ENCODE measurements around the gene RNASET2. TPM values are rescaled to one million over a fixed set of nuclear protein-coding genes. Genes with fewer than 3 reads are reported as not detected.

Gene RNASET2
- polyA plus RNA-seq, 1 donor (not counting 4 experiments of a cell fraction or from before 2014, with no cell fraction given) = 21.5 TPM

GRCh38 chr6:166999145-166999883 is 43.0 kb upstream of the RNASET2 start, which contains the start of gene CEP43:
TSS of gene CEP43 (plus strand) at chr6:166999397. CDS start at chr6:166999413, 16 bp downstream.
- Histone ChIP-seq H3K4me1 (ENCODE audit: control insufficient read depth, extremely low read depth, insufficient read depth, low read length) (peaks cover 10% of the 10 kb centered on the region), H3K9me3 (ENCODE audit: control insufficient read depth, low read depth, low read length) (no peaks in the 10 kb centered on the region), H3K4me3 (ENCODE audit: control insufficient read depth in 2 of 3, extremely low read depth in 1 of 3, insufficient read depth in 2 of 3, low read depth in 1 of 3, low read length in 3 of 3) (peak within 1 kb of the TSS; percentile 83 to 96 (median 86)), H3K9me1 (ENCODE audit: control insufficient read depth, extremely low read depth, insufficient read depth, low read length) (no peaks in the 10 kb centered on the region), H3K4me2 (ENCODE audit: control insufficient read depth, extremely low read depth, insufficient read depth, low read depth, low read length) (peak within 1 kb of the TSS; percentile 86), H3K27me3 (ENCODE audit: control insufficient read depth, extremely low read depth, insufficient read depth, low read length) (no peaks in the 10 kb centered on the region), H3K36me3 (ENCODE audit: control insufficient read depth in 2 of 2, extremely low read depth in 1 of 2, insufficient read depth in 2 of 2, low read length in 2 of 2) (no peaks in the 10 kb centered on the region), H3K27ac (ENCODE audit: control insufficient read depth, insufficient read depth, low read length) (peak within 1 kb of the TSS; percentile 70), H4K20me1 (ENCODE audit: control insufficient read depth, extremely low read depth, insufficient read depth, low read length) (no peaks in the 10 kb centered on the region), H3K79me2 (ENCODE audit: control insufficient read depth, insufficient read depth, low read length) (peaks cover 50% of the 10 kb centered on the region), H2AFZ (ENCODE audit: control insufficient read depth, low read length) (peak within 1 kb of the TSS; percentile 95), H3K9ac (ENCODE audit: control insufficient read depth, extremely low read depth, insufficient read depth, low read length) (peak within 1 kb of the TSS; percentile 78)
- no peak for TF ChIP-seq EZH2 (IDR thresholded peaks at IDR 0.05; ENCODE audit: low read length)
- TF ChIP-seq CTCF (optimal IDR thresholded peaks at IDR 0.05 in 1 of 3, IDR thresholded peaks at IDR 0.05 in 1 of 3, conservative IDR thresholded peaks at IDR 0.05 in 1 of 3; ENCODE audit: extremely low read depth in 1 of 3, insufficient read depth in 2 of 3, low read length in 3 of 3) = no peak
- dilution Hi-C loops (cut with MboI; ENCODE audit: extremely low pct_ligation_motif_present, low sequenced_read_pairs) = no loop called here
- DNase-seq (ENCODE audit: low read depth, low spot score) (no peak), FAIRE-seq (no peak)

GRCh38 chr6:166998256-166999144 is 42.1 kb upstream of the RNASET2 start:
- no peaks in the 10 kb centered on the region for H3K9me1 ChIP-seq (ENCODE audit: control insufficient read depth, extremely low read depth, insufficient read depth, low read length)
- H3K79me2 ChIP-seq (ENCODE audit: control insufficient read depth, insufficient read depth, low read length) = peaks cover 50% of the 10 kb centered on the region
- peak overlapping the region; percentile 77 to 96 (median 86) for H3K4me3 ChIP-seq (ENCODE audit: control insufficient read depth in 2 of 3, extremely low read depth in 1 of 3, insufficient read depth in 2 of 3, low read depth in 1 of 3, low read length in 3 of 3)
- H3K4me1 ChIP-seq (ENCODE audit: control insufficient read depth, extremely low read depth, insufficient read depth, low read length) = peaks cover 10% of the 10 kb centered on the region
- H3K4me2 ChIP-seq (ENCODE audit: control insufficient read depth, extremely low read depth, insufficient read depth, low read depth, low read length) = peak overlapping the region; percentile 66
- H3K27me3 ChIP-seq (ENCODE audit: control insufficient read depth, extremely low read depth, insufficient read depth, low read length) = no peaks in the 10 kb centered on the region
- H3K9ac ChIP-seq (ENCODE audit: control insufficient read depth, extremely low read depth, insufficient read depth, low read length) = peak overlapping the region; percentile 78
- dilution Hi-C loops (cut with MboI; ENCODE audit: extremely low pct_ligation_motif_present, low sequenced_read_pairs) = no loop called here
- H3K9me3 ChIP-seq (ENCODE audit: control insufficient read depth, low read depth, low read length) = no peaks in the 10 kb centered on the region
- peak overlapping the region; percentile 54 for H2AFZ ChIP-seq (ENCODE audit: control insufficient read depth, low read length)
- DNase-seq (ENCODE audit: low read depth, low spot score) = peak; percentile 48
- H3K27ac ChIP-seq (ENCODE audit: control insufficient read depth, insufficient read depth, low read length) = peak overlapping the region; percentile 70
- no peak for FAIRE-seq
- H4K20me1 ChIP-seq (ENCODE audit: control insufficient read depth, extremely low read depth, insufficient read depth, low read length) = no peaks in the 10 kb centered on the region
- TF ChIP-seq EZH2 (IDR thresholded peaks at IDR 0.05; ENCODE audit: low read length) = no peak
- peak in 1 of 3 experiments; percentile 18 for TF ChIP-seq CTCF (optimal IDR thresholded peaks at IDR 0.05 in 1 of 3, IDR thresholded peaks at IDR 0.05 in 1 of 3, conservative IDR thresholded peaks at IDR 0.05 in 1 of 3; ENCODE audit: extremely low read depth in 1 of 3, insufficient read depth in 2 of 3, low read length in 3 of 3)
- no peaks in the 10 kb centered on the region for H3K36me3 ChIP-seq (ENCODE audit: control insufficient read depth in 2 of 2, extremely low read depth in 1 of 2, insufficient read depth in 2 of 2, low read length in 2 of 2)

Measured in keratinocyte (primary cell).